Mesendoderm (in vitro differentiated cells): ENCODE measurements around the gene KRTAP3-1.
"Not testable (repeated sequence)": the region's sequence is repeated elsewhere in the genome, so short reads cannot be mapped to it uniquely, and the experiment has no call there.

Experiments used
- DNase-seq: peaks from one replicate; pipeline ENCODE4 v3.0.0; 2013
- H2AK5ac ChIP-seq: 2 replicates; pipeline ENCODE4 v1.6.1; 2013; ENCODE audit warnings: low read length, inconsistent platforms
- H2BK120ac ChIP-seq: 2 replicates; pipeline ENCODE4 v1.6.1; 2013; ENCODE audit warnings: low read depth, mild to moderate bottlenecking, low read length, moderate library complexity, mixed read lengths
- H2BK15ac ChIP-seq: replicated peaks from 2 replicates; pipeline ENCODE4 v1.6.1; 2013; ENCODE audit warnings: low read depth, mild to moderate bottlenecking, moderate library complexity
- H2BK5ac ChIP-seq: 2 replicates; pipeline ENCODE4 v1.6.1; 2013; ENCODE audit warnings: low read length, inconsistent platforms
- H3K18ac ChIP-seq: 2 replicates; pipeline ENCODE4 v1.6.1; 2013; ENCODE audit warnings: mild to moderate bottlenecking, low read length, mixed read lengths
- H3K23ac ChIP-seq: one replicate; pipeline ENCODE4 v1.6.1; 2013; ENCODE audit warnings: low read length
- H3K27ac ChIP-seq: 2 replicates; pipeline ENCODE4 v1.5.1; 2013; ENCODE audit warnings: low read depth, mild to moderate bottlenecking, inconsistent platforms, low read length, moderate library complexity
- H3K27me3 ChIP-seq: 2 replicates; pipeline ENCODE4 v1.6.1; 2013; ENCODE audit warnings: low read length, control low read depth, mild to moderate bottlenecking, inconsistent platforms; ENCODE audit not compliant: insufficient read depth, poor library complexity
- H3K36me3 ChIP-seq: 2 replicates; pipeline ENCODE4 v1.6.1; 2013; ENCODE audit warnings: low read length, inconsistent platforms; ENCODE audit not compliant: control insufficient read depth, insufficient read depth
- H3K4ac ChIP-seq: one replicate; pipeline ENCODE4 v1.6.1; 2013; ENCODE audit warnings: low read depth, mild to moderate bottlenecking, low read length, moderate library complexity
- H3K4me1 ChIP-seq: 2 replicates; pipeline ENCODE4 v1.6.1; 2013; ENCODE audit warnings: low read depth, low read length, inconsistent platforms; ENCODE audit not compliant: control insufficient read depth
- H3K4me2 ChIP-seq: 2 replicates; pipeline ENCODE4 v1.6.1; 2013; ENCODE audit warnings: low read length
- H3K4me3 ChIP-seq: 2 replicates; pipeline ENCODE4 v1.5.1; 2013; ENCODE audit warnings: mild to moderate bottlenecking, low read length
- H3K56ac ChIP-seq: one replicate; pipeline ENCODE4 v1.6.1; 2013; ENCODE audit warnings: low read length
- H3K79me1 ChIP-seq: 2 replicates; pipeline ENCODE4 v1.6.1; 2013; ENCODE audit warnings: low read length, inconsistent platforms
- H3K79me2 ChIP-seq: 2 replicates; pipeline ENCODE4 v1.6.1; 2013; ENCODE audit warnings: mild to moderate bottlenecking, low read length; ENCODE audit not compliant: control insufficient read depth, insufficient read depth
- H3K9ac ChIP-seq: 2 replicates; pipeline ENCODE4 v1.6.1; 2013; ENCODE audit warnings: low read length, inconsistent platforms
- H4K5ac ChIP-seq: one replicate; pipeline ENCODE4 v1.6.1; 2013; ENCODE audit warnings: low read length
- H4K8ac ChIP-seq: one replicate; pipeline ENCODE4 v1.6.1; 2013; ENCODE audit warnings: low read depth, mild to moderate bottlenecking, control low read depth, low read length, moderate library complexity
- WGBS: extraction: QIAGEN DNeasy Blood & Tissue Kit; methylation state at CpG from one replicate; pipeline ENCODE4 v1.1.7; 2013; ENCODE audit warnings: low lambda C conversion rate, missing lambda C conversion rate; ENCODE audit not compliant: insufficient coverage; ENCODE audit errors: extremely low coverage; 5-methylcytosine and 5-hydroxymethylcytosine counted together

Gene KRTAP3-1

GRCh38 chr17:41037853-41038350, 29.0 kb upstream of the KRTAP3-1 start:
- no peaks in the 10 kb centered on the region for H3K27me3 ChIP-seq
- no peak for DNase-seq
- H3K9ac ChIP-seq, result no peak overlapping the region
- no peak overlapping the region for H3K56ac ChIP-seq
- no peak overlapping the region for H2AK5ac ChIP-seq
- H3K4me1 ChIP-seq, result no peaks in the 10 kb centered on the region
- H3K4me3 ChIP-seq, result no peak overlapping the region
- no peaks in the 10 kb centered on the region for H3K79me1 ChIP-seq
- no peak overlapping the region for H4K8ac ChIP-seq
- WGBS, result no CpG with 5 or more reads among the region's 2 CpGs
- no peak overlapping the region for H3K4ac ChIP-seq
- H4K5ac ChIP-seq, result no peak overlapping the region
- no peak overlapping the region for H2BK120ac ChIP-seq
- no peaks in the 10 kb centered on the region for H3K79me2 ChIP-seq
- H3K18ac ChIP-seq, result no peak overlapping the region
- H2BK15ac ChIP-seq, result no peak overlapping the region
- H2BK5ac ChIP-seq, result no peak overlapping the region
- no peak overlapping the region for H3K23ac ChIP-seq
- H3K4me2 ChIP-seq, result no peak overlapping the region
- no peak overlapping the region for H3K27ac ChIP-seq
- H3K36me3 ChIP-seq, result no peaks in the 10 kb centered on the region

- not testable (repeated sequence) for H3K4me1 ChIP-seq, H2BK5ac ChIP-seq, H3K36me3 ChIP-seq, H3K9ac ChIP-seq, H3K23ac ChIP-seq, H3K18ac ChIP-seq, H2BK15ac ChIP-seq, H2BK120ac ChIP-seq, DNase-seq, H3K4ac ChIP-seq, H3K79me2 ChIP-seq, H3K4me3 ChIP-seq, H3K79me1 ChIP-seq, H4K8ac ChIP-seq, H4K5ac ChIP-seq, H3K4me2 ChIP-seq, H3K27me3 ChIP-seq, H3K56ac ChIP-seq, H3K27ac ChIP-seq, H2AK5ac ChIP-seq
- no CpG with 5 or more reads among the region's 10 CpGs for WGBS
Measured at GRCh38 chr17:41034346-41034935, 25.5 kb upstream of the KRTAP3-1 start, which contains the start of gene KRTAP1-3. KRTAP1-3 (minus strand) TSS chr17:41034874; CDS start chr17:41034821, 53 bp downstream.

DNA sequence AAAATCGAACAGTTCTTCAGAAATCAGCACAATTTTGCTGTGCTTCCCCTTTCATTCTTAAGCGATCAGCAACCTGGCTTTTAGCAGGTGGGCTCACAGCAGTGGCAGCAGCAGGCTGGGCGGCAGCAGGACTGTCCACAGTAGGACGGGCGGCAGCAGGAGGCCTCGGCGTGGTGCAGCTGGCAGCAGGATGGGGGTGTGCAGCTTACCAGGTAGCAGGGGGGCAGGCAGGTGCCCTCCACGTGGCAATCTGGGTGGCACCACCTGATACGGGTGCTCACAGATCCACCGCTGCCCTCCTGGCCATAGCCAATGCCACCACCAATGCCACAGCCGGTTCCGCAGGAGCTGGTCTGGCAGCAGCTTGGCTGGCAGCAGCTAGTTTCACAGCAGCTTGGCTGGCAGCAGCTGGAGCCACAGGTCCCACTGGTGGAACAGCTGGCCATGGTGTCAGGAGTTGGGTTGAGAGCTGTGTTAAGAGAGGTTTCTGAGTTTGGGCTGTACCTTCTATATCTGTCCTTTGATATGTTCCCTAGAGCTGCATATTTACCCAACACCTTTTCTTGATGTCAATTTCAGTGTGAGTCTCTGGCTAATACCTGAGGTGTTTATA, 20.8 kb upstream of the KRTAP3-1 start, which contains the start of gene KRTAP1-4:
Gene KRTAP1-4, minus strand, starts transcription at position 563 of the 613 bp plus-strand sequence. Its CDS starts 117 bp downstream, at position 446.
- Histone ChIP-seq H3K56ac (no peak within 1 kb of the TSS), H4K5ac (no peak within 1 kb of the TSS), H3K18ac (no peak within 1 kb of the TSS), H2BK120ac (no peak within 1 kb of the TSS), H2BK15ac (no peak within 1 kb of the TSS), H3K36me3 (no peaks in the 10 kb centered on the region), H3K4me1 (no peaks in the 10 kb centered on the region), H4K8ac (no peak within 1 kb of the TSS), H3K27me3 (no peaks in the 10 kb centered on the region), H2BK5ac (no peak within 1 kb of the TSS), H3K9ac (no peak within 1 kb of the TSS), H3K79me1 (no peaks in the 10 kb centered on the region), H3K4me3 (no peak within 1 kb of the TSS), H3K4me2 (no peak within 1 kb of the TSS), H3K4ac (no peak within 1 kb of the TSS), H2AK5ac (no peak within 1 kb of the TSS), H3K27ac (no peak within 1 kb of the TSS), H3K79me2 (no peaks in the 10 kb centered on the region), H3K23ac (no peak within 1 kb of the TSS)
- no CpG with 5 or more reads among the region's 12 CpGs for WGBS
- no peak for DNase-seq

GRCh38 chr17:41026715-41027471, 18.0 kb upstream of the KRTAP3-1 start, which contains the start of gene KRTAP1-5:
KRTAP1-5 (minus strand) TSS chr17:41027208; CDS start chr17:41027155, 53 bp downstream.
- WGBS, result no CpG with 5 or more reads among the region's 9 CpGs
- no peak within 1 kb of the TSS for H3K23ac ChIP-seq
- no peak within 1 kb of the TSS for H3K4me3 ChIP-seq
- no peak within 1 kb of the TSS for H3K18ac ChIP-seq
- no peak within 1 kb of the TSS for H2BK5ac ChIP-seq
- no peaks in the 10 kb centered on the region for H3K79me1 ChIP-seq
- H2BK120ac ChIP-seq, result no peak within 1 kb of the TSS
- no peaks in the 10 kb centered on the region for H3K36me3 ChIP-seq
- H3K4me2 ChIP-seq, result no peak within 1 kb of the TSS
- no peak within 1 kb of the TSS for H2BK15ac ChIP-seq
- no peak within 1 kb of the TSS for H3K56ac ChIP-seq
- no peak within 1 kb of the TSS for H4K5ac ChIP-seq
- DNase-seq, result no peak
- H3K27ac ChIP-seq, result no peak within 1 kb of the TSS
- no peak within 1 kb of the TSS for H3K4ac ChIP-seq
- no peaks in the 10 kb centered on the region for H3K4me1 ChIP-seq
- no peak within 1 kb of the TSS for H4K8ac ChIP-seq
- H3K27me3 ChIP-seq, result no peaks in the 10 kb centered on the region
- no peak within 1 kb of the TSS for H2AK5ac ChIP-seq
- H3K9ac ChIP-seq, result no peak within 1 kb of the TSS
- no peaks in the 10 kb centered on the region for H3K79me2 ChIP-seq

DNA sequence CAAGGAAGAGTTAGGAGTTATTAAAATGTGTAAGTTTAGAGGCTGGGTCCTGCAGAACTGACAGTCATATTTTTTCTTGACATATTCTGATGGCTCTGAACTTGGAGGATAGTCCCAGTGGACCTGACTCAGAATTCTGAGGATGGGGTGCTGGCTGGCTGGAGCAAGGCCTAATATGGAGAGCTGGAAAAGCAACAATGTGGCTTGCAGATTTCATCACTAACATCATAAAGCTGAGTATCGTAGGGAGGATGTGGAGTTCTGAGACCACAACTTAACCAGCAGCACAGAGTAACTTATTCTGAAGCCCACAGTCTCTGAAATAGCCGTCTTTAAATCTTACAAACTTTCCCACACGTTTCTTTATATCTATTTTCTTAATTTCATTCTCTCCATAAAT, 15.8 kb upstream of the KRTAP3-1 start:
- Histone ChIP-seq H3K4me3 (no peak overlapping the region), H2BK120ac (no peak overlapping the region), H3K27me3 (no peaks in the 10 kb centered on the region), H3K36me3 (no peaks in the 10 kb centered on the region), H3K27ac (no peak overlapping the region), H4K8ac (no peak overlapping the region), H3K4me2 (no peak overlapping the region), H2BK5ac (no peak overlapping the region), H2AK5ac (no peak overlapping the region), H3K4me1 (no peaks in the 10 kb centered on the region), H3K79me2 (no peaks in the 10 kb centered on the region), H2BK15ac (no peak overlapping the region), H3K56ac (no peak overlapping the region), H3K9ac (no peak overlapping the region), H3K4ac (no peak overlapping the region), H4K5ac (no peak overlapping the region), H3K79me1 (no peaks in the 10 kb centered on the region), H3K23ac (no peak overlapping the region), H3K18ac (no peak overlapping the region)
- WGBS, result 100% methylated on average over 2 of the region's 3 CpGs
- DNase-seq, result no peak
